K562 (cell line): ENCODE measurements around the gene SNX9. TPM values are rescaled to one million over a fixed set of nuclear protein-coding genes. Genes with fewer than 3 reads are reported as not detected.
A peak's percentile ranks its signal among the peaks of the same experiment; 100 is the strongest.

Source experiments
- BMI1 ChIP-seq: fragments of 150-350 bp; IDR thresholded peaks from 2 replicates; pipeline ENCODE4 v1.6.1; 2014; ENCODE audit warnings: low read length
- CC2D1A ChIP-seq: fragments of 450-650 bp; IDR thresholded peaks from 2 replicates; pipeline ENCODE4 v1.6.1; 2017; ENCODE audit warnings: mild to moderate bottlenecking
- ESRRA ChIP-seq: fragments of 450-650 bp; IDR thresholded peaks from 2 replicates; pipeline ENCODE4 v1.6.1; 2014; ENCODE audit warnings: low read depth, mild to moderate bottlenecking, moderate library complexity, borderline replicate concordance
- FIP1L1 ChIP-seq: fragments of 200-400 bp; formaldehyde crosslinking; IDR thresholded peaks from 2 replicates; pipeline ENCODE4 v1.6.1; 2018; ENCODE audit warnings: mild to moderate bottlenecking, low read depth, low read length; ENCODE audit not compliant: poor library complexity, severe bottlenecking
- MBD2 ChIP-seq: sonication (generic); IDR thresholded peaks from 2 replicates; pipeline ENCODE4 v1.6.1; 2016; ENCODE audit warnings: low read depth, borderline replicate concordance
- NFATC3 ChIP-seq: fragments of 450-650 bp; IDR thresholded peaks from 2 replicates; pipeline ENCODE4 v1.6.1; 2017; ENCODE audit warnings: mild to moderate bottlenecking
- NUFIP1 ChIP-seq: fragments of 450-650 bp; IDR thresholded peaks from 2 replicates; pipeline ENCODE4 v1.6.1; 2018; ENCODE audit not compliant: partially characterized antibody
- PREB ChIP-seq: sonication (generic); formaldehyde crosslinking; IDR thresholded peaks from 2 replicates; pipeline ENCODE4 v1.8.1; 2023; ENCODE audit warnings: mild to moderate bottlenecking, missing genetic modification reagents
- SLC30A9 ChIP-seq: fragments of 250-450 bp; sonication (Bioruptor Pico); IDR thresholded peaks from 2 replicates; pipeline ENCODE4 v1.8.0; 2022; ENCODE audit warnings: mild to moderate bottlenecking, moderate library complexity
- SMARCA5 ChIP-seq: fragments of 450-650 bp; IDR thresholded peaks from 2 replicates; pipeline ENCODE4 v1.6.1; 2016
- SMARCC2 ChIP-seq: fragments of 450-650 bp; IDR thresholded peaks from 2 replicates; pipeline ENCODE4 v1.6.1; 2017; ENCODE audit warnings: antibody characterized with exemption, moderate library complexity, mild to moderate bottlenecking, low read depth
- ZFX ChIP-seq: sonication (generic); formaldehyde crosslinking; IDR thresholded peaks from 2 replicates; pipeline ENCODE4 v1.8.0; 2022; ENCODE audit warnings: mild to moderate bottlenecking, missing genetic modification reagents, moderate library complexity
- ZNF140 ChIP-seq: fragments of 250-450 bp; sonication (Bioruptor Pico); IDR thresholded peaks from 2 replicates; pipeline ENCODE4 v1.8.0; 2021; ENCODE audit warnings: moderate library complexity, mild to moderate bottlenecking, inconsistent platforms
- ZNF668 ChIP-seq: fragments of 250-450 bp; sonication (Bioruptor Pico); IDR thresholded peaks from 2 replicates; pipeline ENCODE4 v1.8.0; 2022; ENCODE audit warnings: mild to moderate bottlenecking, inconsistent platforms
- ZNF75A ChIP-seq: fragments of 450-650 bp; formaldehyde crosslinking; IDR thresholded peaks from 2 replicates; pipeline ENCODE4 v1.4.0; 2020; ENCODE audit warnings: mild to moderate bottlenecking
- polyA plus RNA-seq, 8 experiments: library from polyadenylated mRNA; depleted of rRNA in 4 of 8; stranded (reverse) in 5 of 8; unstranded in 3 of 8; fragments of >200 nt; fragmentation: Nextera tagmentation in 2 of 8; fragmentation: Illumina TruSeq in 1 of 8; extraction: Ambion mirVana in 2 of 8; extraction: Trizol in 1 of 8; gene quantifications; 2 replicates each; pipeline versions ENCODE4 v1.2.1 to v1.2.3, GENCODE V29; 2011 to 2014; ENCODE audit warnings: inconsistent platforms in 1 of 8, missing spikeins in 1 of 8
- total RNA-seq, 7 experiments: library from RNA; depleted of rRNA in 6 of 7; stranded (reverse); fragments of >200 nt in 6 of 7; fragmentation: Illumina TruSeq in 2 of 7; extraction: Trizol in 2 of 7; gene quantifications; 2 replicates each; pipeline versions ENCODE4 v1.2.1 to v1.2.3, GENCODE V29; 2011 to 2021; ENCODE audit warnings: low replicate concordance in 1 of 7
- TF ChIP-seq, protein P1 (sequence below): fragments of 450-650 bp; formaldehyde crosslinking; conservative IDR thresholded peaks from 2 replicates; pipeline ENCODE4 v1.4.0; 2022; ENCODE audit warnings: mild to moderate bottlenecking, missing genetic modification characterization
- TF ChIP-seq, protein P2 (sequence below): fragments of 200-800 bp; sonication (Bioruptor generic); IDR thresholded peaks from 2 replicates; pipeline ENCODE4 v1.6.1; 2016; ENCODE audit warnings: missing genetic modification characterization, missing compliant biosample characterization
- TF ChIP-seq, protein P3 (sequence below): fragments of 250-450 bp; sonication (Bioruptor Pico); IDR thresholded peaks from 2 replicates; pipeline ENCODE4 v1.4.0; 2020; ENCODE audit warnings: mild to moderate bottlenecking

SNX9 gene
- total and polyA plus RNA-seq, 9 of the 15 experiments (the other 6 are each of a cell fraction or from before 2014, with no cell fraction given), result 6.0 to 81.7 (median 57.1) TPM

- no peak for TF ChIP-seq SMARCC2
- no peak for TF ChIP-seq NUFIP1
- TF ChIP-seq MBD2, result no peak
- TF ChIP-seq, protein P1, sequence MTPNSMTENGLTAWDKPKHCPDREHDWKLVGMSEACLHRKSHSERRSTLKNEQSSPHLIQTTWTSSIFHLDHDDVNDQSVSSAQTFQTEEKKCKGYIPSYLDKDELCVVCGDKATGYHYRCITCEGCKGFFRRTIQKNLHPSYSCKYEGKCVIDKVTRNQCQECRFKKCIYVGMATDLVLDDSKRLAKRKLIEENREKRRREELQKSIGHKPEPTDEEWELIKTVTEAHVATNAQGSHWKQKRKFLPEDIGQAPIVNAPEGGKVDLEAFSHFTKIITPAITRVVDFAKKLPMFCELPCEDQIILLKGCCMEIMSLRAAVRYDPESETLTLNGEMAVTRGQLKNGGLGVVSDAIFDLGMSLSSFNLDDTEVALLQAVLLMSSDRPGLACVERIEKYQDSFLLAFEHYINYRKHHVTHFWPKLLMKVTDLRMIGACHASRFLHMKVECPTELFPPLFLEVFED, result no peak
- no peak for TF ChIP-seq NFATC3
- no peak for TF ChIP-seq ZNF140 (CRISPR knock-in tag)
- TF ChIP-seq ZNF75A, result no peak
- TF ChIP-seq ZFX (CRISPR knock-in tag), result no peak
- TF ChIP-seq, protein P2, sequence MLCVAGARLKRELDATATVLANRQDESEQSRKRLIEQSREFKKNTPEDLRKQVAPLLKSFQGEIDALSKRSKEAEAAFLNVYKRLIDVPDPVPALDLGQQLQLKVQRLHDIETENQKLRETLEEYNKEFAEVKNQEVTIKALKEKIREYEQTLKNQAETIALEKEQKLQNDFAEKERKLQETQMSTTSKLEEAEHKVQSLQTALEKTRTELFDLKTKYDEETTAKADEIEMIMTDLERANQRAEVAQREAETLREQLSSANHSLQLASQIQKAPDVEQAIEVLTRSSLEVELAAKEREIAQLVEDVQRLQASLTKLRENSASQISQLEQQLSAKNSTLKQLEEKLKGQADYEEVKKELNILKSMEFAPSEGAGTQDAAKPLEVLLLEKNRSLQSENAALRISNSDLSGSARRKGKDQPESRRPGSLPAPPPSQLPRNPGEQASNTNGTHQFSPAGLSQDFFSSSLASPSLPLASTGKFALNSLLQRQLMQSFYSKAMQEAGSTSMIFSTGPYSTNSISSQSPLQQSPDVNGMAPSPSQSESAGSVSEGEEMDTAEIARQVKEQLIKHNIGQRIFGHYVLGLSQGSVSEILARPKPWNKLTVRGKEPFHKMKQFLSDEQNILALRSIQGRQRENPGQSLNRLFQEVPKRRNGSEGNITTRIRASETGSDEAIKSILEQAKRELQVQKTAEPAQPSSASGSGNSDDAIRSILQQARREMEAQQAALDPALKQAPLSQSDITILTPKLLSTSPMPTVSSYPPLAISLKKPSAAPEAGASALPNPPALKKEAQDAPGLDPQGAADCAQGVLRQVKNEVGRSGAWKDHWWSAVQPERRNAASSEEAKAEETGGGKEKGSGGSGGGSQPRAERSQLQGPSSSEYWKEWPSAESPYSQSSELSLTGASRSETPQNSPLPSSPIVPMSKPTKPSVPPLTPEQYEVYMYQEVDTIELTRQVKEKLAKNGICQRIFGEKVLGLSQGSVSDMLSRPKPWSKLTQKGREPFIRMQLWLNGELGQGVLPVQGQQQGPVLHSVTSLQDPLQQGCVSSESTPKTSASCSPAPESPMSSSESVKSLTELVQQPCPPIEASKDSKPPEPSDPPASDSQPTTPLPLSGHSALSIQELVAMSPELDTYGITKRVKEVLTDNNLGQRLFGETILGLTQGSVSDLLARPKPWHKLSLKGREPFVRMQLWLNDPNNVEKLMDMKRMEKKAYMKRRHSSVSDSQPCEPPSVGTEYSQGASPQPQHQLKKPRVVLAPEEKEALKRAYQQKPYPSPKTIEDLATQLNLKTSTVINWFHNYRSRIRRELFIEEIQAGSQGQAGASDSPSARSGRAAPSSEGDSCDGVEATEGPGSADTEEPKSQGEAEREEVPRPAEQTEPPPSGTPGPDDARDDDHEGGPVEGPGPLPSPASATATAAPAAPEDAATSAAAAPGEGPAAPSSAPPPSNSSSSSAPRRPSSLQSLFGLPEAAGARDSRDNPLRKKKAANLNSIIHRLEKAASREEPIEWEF (CRISPR knock-in tag), result no peak
- no peak for TF ChIP-seq SMARCA5
- no peak for TF ChIP-seq ZNF668 (CRISPR knock-in tag)
- peak; percentile 81 for TF ChIP-seq CC2D1A
- TF ChIP-seq, protein P3, sequence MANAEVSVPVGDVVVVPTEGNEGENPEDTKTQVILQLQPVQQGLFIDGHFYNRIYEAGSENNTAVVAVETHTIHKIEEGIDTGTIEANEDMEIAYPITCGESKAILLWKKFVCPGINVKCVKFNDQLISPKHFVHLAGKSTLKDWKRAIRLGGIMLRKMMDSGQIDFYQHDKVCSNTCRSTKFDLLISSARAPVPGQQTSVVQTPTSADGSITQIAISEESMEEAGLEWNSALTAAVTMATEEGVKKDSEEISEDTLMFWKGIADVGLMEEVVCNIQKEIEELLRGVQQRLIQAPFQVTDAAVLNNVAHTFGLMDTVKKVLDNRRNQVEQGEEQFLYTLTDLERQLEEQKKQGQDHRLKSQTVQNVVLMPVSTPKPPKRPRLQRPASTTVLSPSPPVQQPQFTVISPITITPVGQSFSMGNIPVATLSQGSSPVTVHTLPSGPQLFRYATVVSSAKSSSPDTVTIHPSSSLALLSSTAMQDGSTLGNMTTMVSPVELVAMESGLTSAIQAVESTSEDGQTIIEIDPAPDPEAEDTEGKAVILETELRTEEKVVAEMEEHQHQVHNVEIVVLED (CRISPR knock-in tag), result no peak
- TF ChIP-seq BMI1, result no peak
- TF ChIP-seq SLC30A9 (CRISPR knock-in tag), result no peak
- TF ChIP-seq ESRRA, result no peak
- no peak for TF ChIP-seq FIP1L1
- no peak for TF ChIP-seq PREB (CRISPR knock-in tag)
These were observed 50.8 kb downstream of the SNX9 start (continued) for GRCh38 chr6:157873735-157874344.
